H1 (cell line): ENCODE data around the gene RMDN3. TPM values are rescaled to one million over a fixed set of nuclear protein-coding genes. Genes with fewer than 3 reads are reported as not detected.

Experiments
- CTCF ChIA-PET: fragments of 300-600 bp; sonication (Branson Sonifier 250); formaldehyde crosslinking; loops from one replicate; lab custom pipeline; 2021; ENCODE audit not compliant: partially characterized antibody; lab: Charles Lee
- POLR2A ChIA-PET: fragments of 300-600 bp; sonication (Branson Sonifier 250); formaldehyde crosslinking; loops from one replicate; lab custom pipeline; 2021; ENCODE audit warnings: inconsistent platforms; ENCODE audit not compliant: partially characterized antibody; lab: Charles Lee
- DNase-seq, 2 experiments: peaks; one replicate each; pipeline versions ENCODE4 v3.0.0 to v3.0.0-alpha.2; 2010 to 2022; ENCODE audit warnings: low spot score in 2 of 2, low read depth in 1 of 2, mixed read lengths in 1 of 2
- FAIRE-seq: peaks from 2 replicates; lab custom pipeline; 2011; peaks lifted over from hg19 to GRCh38; lab: Jason Lieb, UNC
- H2AFZ ChIP-seq: 2 replicates; pipeline ENCODE4 v1.8.1; 2012; ENCODE audit warnings: low read length, inconsistent platforms
- H2AK5ac ChIP-seq: 2 replicates; pipeline ENCODE4 v1.6.1; 2013; ENCODE audit warnings: low read depth, low read length
- H2BK120ac ChIP-seq: replicated peaks from 2 replicates; pipeline ENCODE3; 2013; ENCODE audit warnings: low read depth, low read length, inconsistent platforms
- H2BK12ac ChIP-seq: 2 replicates; pipeline ENCODE4 v1.6.1; 2013; ENCODE audit warnings: low read depth, low read length
- H2BK15ac ChIP-seq: 2 replicates; pipeline ENCODE4 v1.6.1; 2013; ENCODE audit warnings: low read length
- H2BK20ac ChIP-seq: 2 replicates; pipeline ENCODE4 v1.6.1; 2013; ENCODE audit warnings: low read length
- H2BK5ac ChIP-seq: 2 replicates; pipeline ENCODE4 v1.6.1; 2013; ENCODE audit warnings: low read depth, low read length
- H3K14ac ChIP-seq: 2 replicates; pipeline ENCODE4 v1.6.1; 2013; ENCODE audit warnings: inconsistent platforms; ENCODE audit not compliant: insufficient read length
- H3K18ac ChIP-seq: 2 replicates; pipeline ENCODE4 v1.6.1; 2013; ENCODE audit warnings: low read length; ENCODE audit errors: extremely low read depth
- H3K23ac ChIP-seq: 2 replicates; pipeline ENCODE4 v1.6.1; 2013; ENCODE audit warnings: inconsistent platforms; ENCODE audit not compliant: insufficient read length
- H3K23me2 ChIP-seq: 2 replicates; pipeline ENCODE4 v1.6.1; 2013; ENCODE audit warnings: low read depth, low read length
- H3K27ac ChIP-seq: 2 replicates; pipeline ENCODE4 v1.6.1; 2011; ENCODE audit warnings: low read depth, low read length, inconsistent platforms
- H3K27me3 ChIP-seq, 4 experiments: replicated peaks in 1 of 4; 1 replicate in 1 of 4; 2 replicates in 3 of 4; pipeline versions ENCODE4 v1.6.1 to v1.8.1; 2011 to 2013; ENCODE audit warnings: low read length in 3 of 4, mild to moderate bottlenecking in 3 of 4, inconsistent platforms in 2 of 4, mixed read lengths in 2 of 4, moderate library complexity in 1 of 4; ENCODE audit not compliant: control insufficient read depth in 3 of 4, insufficient read depth in 3 of 4; ENCODE audit errors: extremely low read depth in 1 of 4
- H3K36me3 ChIP-seq, 4 experiments: 2 replicates each; pipeline versions ENCODE4 v1.6.1 to v1.8.1; 2011 to 2013; ENCODE audit warnings: mild to moderate bottlenecking in 4 of 4, low read length in 3 of 4, moderate library complexity in 2 of 4, control low read depth in 1 of 4, inconsistent platforms in 1 of 4; ENCODE audit not compliant: insufficient read depth in 4 of 4, control insufficient read depth in 2 of 4
- H3K4ac ChIP-seq: replicated peaks from 2 replicates; pipeline ENCODE3; 2013; ENCODE audit warnings: low read length, low read depth, mixed read lengths, inconsistent platforms; ENCODE audit not compliant: insufficient read length
- H3K4me1 ChIP-seq, 4 experiments: replicated peaks in 1 of 4; 1 replicate in 1 of 4; 2 replicates in 3 of 4; pipeline versions ENCODE4 v1.6.1 to v1.8.1; 2011 to 2013; ENCODE audit warnings: low read length in 3 of 4, inconsistent platforms in 2 of 4, mixed read lengths in 1 of 4; ENCODE audit not compliant: insufficient read depth in 4 of 4, control insufficient read depth in 3 of 4
- H3K4me2 ChIP-seq, 2 experiments: 2 replicates each; pipeline versions ENCODE4 v1.6.1 to v1.8.1; 2011 to 2013; ENCODE audit warnings: low read depth in 2 of 2, low read length in 2 of 2, control low read depth in 1 of 2, inconsistent platforms in 1 of 2, mild to moderate bottlenecking in 1 of 2; ENCODE audit not compliant: insufficient read depth in 1 of 2
- H3K4me3 ChIP-seq, 4 experiments: fragments of 200-600, 300-600 bp in 1 of 4; sonication (generic), shearing (Covaris generic), sonication (Bioruptor Twin) in 1 of 4; 2 replicates each; pipeline versions ENCODE4 v1.5.1 to v1.8.1; 2011 to 2016; ENCODE audit warnings: low read length in 4 of 4, low read depth in 3 of 4, control low read depth in 2 of 4, inconsistent platforms in 2 of 4, mild to moderate bottlenecking in 2 of 4, mixed read lengths in 1 of 4, moderate library complexity in 1 of 4; ENCODE audit not compliant: insufficient read depth in 2 of 4; ENCODE audit errors: extremely low read depth in 1 of 4
- H3K56ac ChIP-seq: replicated peaks from 2 replicates; pipeline ENCODE3; 2013; ENCODE audit warnings: low read depth, mild to moderate bottlenecking, mixed read lengths, low read length, inconsistent platforms; ENCODE audit not compliant: insufficient read length
- H3K79me1 ChIP-seq: 2 replicates; pipeline ENCODE4 v1.6.1; 2013; ENCODE audit warnings: low read depth, low read length, control low read depth
- H3K79me2 ChIP-seq, 2 experiments: 2 replicates each; pipeline versions ENCODE4 v1.6.1 to v1.8.1; 2012 to 2013; ENCODE audit warnings: low read length in 2 of 2, mild to moderate bottlenecking in 2 of 2, inconsistent platforms in 1 of 2; ENCODE audit not compliant: insufficient read depth in 2 of 2, control insufficient read depth in 1 of 2
- H3K9ac ChIP-seq, 4 experiments: replicated peaks in 1 of 4; 1 replicate in 1 of 4; 2 replicates in 3 of 4; pipeline versions ENCODE4 v1.6.1 to v1.8.1; 2011 to 2013; ENCODE audit warnings: low read depth in 3 of 4, low read length in 3 of 4, control low read depth in 2 of 4, mild to moderate bottlenecking in 2 of 4, moderate library complexity in 2 of 4, inconsistent platforms in 1 of 4; ENCODE audit errors: extremely low read depth in 1 of 4
- H3K9me3 ChIP-seq, 2 experiments: 2 replicates each; pipeline versions ENCODE4 v1.6.1 to v1.8.1; 2012 to 2013; ENCODE audit warnings: mild to moderate bottlenecking in 2 of 2, moderate library complexity in 2 of 2, control low read depth in 1 of 2, inconsistent platforms in 1 of 2, low read depth in 1 of 2, low read length in 1 of 2, mixed read lengths in 1 of 2; ENCODE audit not compliant: insufficient read depth in 2 of 2
- H4K20me1 ChIP-seq, 2 experiments: replicated peaks in 1 of 2; 2 replicates each; pipeline versions ENCODE3 to v1.8.1; 2011 to 2013; ENCODE audit warnings: inconsistent platforms in 2 of 2, low read length in 2 of 2, mild to moderate bottlenecking in 1 of 2; ENCODE audit not compliant: insufficient read depth in 2 of 2, control insufficient read depth in 1 of 2
- H4K5ac ChIP-seq: 2 replicates; pipeline ENCODE4 v1.6.1; 2013; ENCODE audit warnings: low read length, low read depth, mixed read lengths, inconsistent platforms; ENCODE audit not compliant: insufficient read length
- H4K8ac ChIP-seq: 2 replicates; pipeline ENCODE4 v1.8.0; 2013; ENCODE audit warnings: mild to moderate bottlenecking, moderate library complexity, low read length, inconsistent platforms; ENCODE audit not compliant: insufficient read depth; ENCODE audit errors: extremely low read depth
- H4K91ac ChIP-seq: replicated peaks from 2 replicates; pipeline ENCODE3; 2013; ENCODE audit warnings: low read length, mixed read lengths, inconsistent platforms; ENCODE audit not compliant: insufficient read length
- ATF3 ChIP-seq: IDR thresholded peaks from 2 replicates; pipeline ENCODE4 v1.6.1; 2011; ENCODE audit warnings: low read depth, mild to moderate bottlenecking, low read length; ENCODE audit not compliant: insufficient read depth
- BCL11A ChIP-seq, 2 experiments: IDR thresholded peaks; one replicate each; pipeline ENCODE4 v1.6.1; 2011; ENCODE audit warnings: low read depth in 2 of 2, low read length in 2 of 2, mild to moderate bottlenecking in 2 of 2
- EGR1 ChIP-seq: IDR thresholded peaks from 2 replicates; pipeline ENCODE4 v1.6.1; 2011; ENCODE audit warnings: low read depth, low read length, borderline replicate concordance
- GABPA ChIP-seq: IDR thresholded peaks from 2 replicates; pipeline ENCODE4 v1.6.1; 2011; ENCODE audit warnings: mild to moderate bottlenecking, low read length, moderate library complexity, borderline replicate concordance; ENCODE audit not compliant: insufficient read depth
- MAX ChIP-seq: IDR thresholded peaks from 2 replicates; pipeline ENCODE4 v1.6.1; 2012; ENCODE audit warnings: inconsistent platforms
- POLR2AphosphoS5 ChIP-seq: IDR thresholded peaks from 2 replicates; pipeline ENCODE4 v1.6.1; 2011; ENCODE audit warnings: low read depth, low read length
- SIX5 ChIP-seq: IDR thresholded peaks from 2 replicates; pipeline ENCODE4 v1.6.1; 2011; ENCODE audit warnings: mild to moderate bottlenecking, low read depth, low read length
- TAF7 ChIP-seq: optimal IDR thresholded peaks from 2 replicates; pipeline ENCODE3; 2011; ENCODE audit warnings: low read depth, mild to moderate bottlenecking, inconsistent platforms, low read length, moderate library complexity, borderline replicate concordance
- TBP ChIP-seq: IDR thresholded peaks from 2 replicates; pipeline ENCODE4 v1.6.1; 2011; ENCODE audit warnings: low read depth, low read length, improper control_type of control experiment
- YY1 ChIP-seq: IDR thresholded peaks from 2 replicates; pipeline ENCODE4 v1.6.1; 2011; ENCODE audit warnings: low read depth, mild to moderate bottlenecking, low read length
- ZNF274 ChIP-seq: IDR thresholded peaks from 2 replicates; pipeline ENCODE4 v1.7.0; 2012; ENCODE audit warnings: low read length, borderline replicate concordance; ENCODE audit errors: extremely low read depth
- WGBS, 2 experiments: shearing (Covaris generic) in 1 of 2; methylation state at CpG; one replicate each; pipeline versions ENCODE4 v1.1.6 to v1.1.7; 2013 to 2015; ENCODE audit warnings: low lambda C conversion rate in 2 of 2, mixed read lengths in 2 of 2, inconsistent platforms in 1 of 2, low coverage in 1 of 2, missing lambda C conversion rate in 1 of 2; ENCODE audit not compliant: insufficient replicate concordance in 2 of 2, insufficient coverage in 1 of 2, insufficient read length in 1 of 2; ENCODE audit errors: extremely low coverage in 1 of 2, missing lambda C conversion rate in 1 of 2; 5-methylcytosine and 5-hydroxymethylcytosine counted together
- polyA plus RNA-seq, 7 experiments: library from polyadenylated mRNA; depleted of rRNA in 3 of 7; stranded (reverse) in 5 of 7; unstranded in 2 of 7; fragments of >200 nt in 5 of 7; fragments of 200-250 nt in 2 of 7; gene quantifications; 1 replicate in 5 of 7; 2 replicates in 1 of 7; 4 replicates in 1 of 7; pipeline versions ENCODE4 v1.2.1 to v1.2.3, GENCODE V29; 2011 to 2013; ENCODE audit warnings: missing spikeins in 2 of 7, mixed read lengths in 2 of 7
- total RNA-seq: library from RNA; stranded (reverse); fragmentation: NEBNext Ultra II Directional; extraction: Animal tissue kit (Norgen Biotek cat#: 25700); gene quantifications from 2 replicates; pipeline ENCODE4 v1.2.1, GENCODE V29; 2021

The RMDN3 gene
- total and polyA plus RNA-seq, 2 of the 8 experiments (the other 6 are each of a cell fraction or from before 2014, with no cell fraction given), result 10.8 to 24.1 TPM

- ChIA-PET POLR2A (interaction anchor here (0.6 to 2.7 kb wide), 5 partner anchors 19 to 146 kb away, joined by 3 to 9 read pairs (median 3); partner anchors contain the start of genes GCHFR and SPINT1), CTCF (interaction anchor here (0.6 to 6.8 kb wide), 26 partner anchors 9 to 237 kb away, joined by 3 to 70 read pairs (median 4); partner anchors contain the start of genes C15orf62, CCDC32, GCHFR and RAD51)
- DNase-seq, result no peak
- Histone ChIP-seq H3K36me3 (peaks cover 0 to 3% (median 3%) of the 10 kb centered on the region in 4 experiments; a peak in 3 of 8 replicates), H4K91ac (no peak overlapping the region), H3K4me3 (no peak overlapping the region), H3K27me3 (no peaks in the 10 kb centered on the region), H2AK5ac (no peak overlapping the region), H2BK12ac (no peak overlapping the region), H3K23me2 (no peaks in the 10 kb centered on the region), H3K4ac (no peak overlapping the region), H2BK5ac (no peak overlapping the region), H3K23ac (no peak overlapping the region), H2BK15ac (no peak overlapping the region), H3K79me2 (no peaks in the 10 kb centered on the region), H4K8ac (no peak overlapping the region), H3K4me1 (peaks cover 3 to 10% (median 5%) of the 10 kb centered on the region in 4 experiments), H3K9me3 (no peaks in the 10 kb centered on the region), H3K9ac (no peak overlapping the region; a peak in 1 of 7 replicates), H3K79me1 (no peaks in the 10 kb centered on the region), H4K5ac (no peak overlapping the region), H3K27ac (no peak overlapping the region), H3K18ac (no peak overlapping the region), H3K14ac (no peak overlapping the region), H2BK120ac (no peak overlapping the region), H2BK20ac (no peak overlapping the region), H4K20me1 (no peaks in the 10 kb centered on the region), H2AFZ (no peak overlapping the region), H3K56ac (no peak overlapping the region), H3K4me2 (no peak overlapping the region)
- TF ChIP-seq EGR1, result no peak
- TF ChIP-seq MAX, result no peak
- TF ChIP-seq TAF7, result no peak
- TF ChIP-seq TBP, result no peak
- TF ChIP-seq BCL11A (IDR thresholded peaks at IDR 0.05; ENCODE audit: low read depth in 2 of 2, low read length in 2 of 2), result no peak
- no peak for TF ChIP-seq GABPA
- no peak for TF ChIP-seq SIX5
- no peak for TF ChIP-seq ZNF274
- TF ChIP-seq YY1, result no peak
- no peak for TF ChIP-seq POLR2AphosphoS5
- TF ChIP-seq ATF3, result no peak
- no peak for FAIRE-seq
- 91% methylated on average over 5 of the region's 5 CpGs; no CpG with 5 or more reads in 1 of the 2 experiments for WGBS, 2 experiments
Measured at GRCh38 chr15:40744815-40745152, 10.3 kb downstream of the RMDN3 start.
